Adrenal gland (tissue), 12 donors: ENCODE measurements around the gene L2HGDH. TPM values are rescaled to one million over a fixed set of nuclear protein-coding genes. Genes with fewer than 3 reads are reported as not detected.
A peak's percentile ranks its signal among the peaks of the same experiment; 100 is the strongest.

Experiments
- DNase-seq, 7 donors: peaks; one replicate each; pipeline ENCODE4 v3.0.0-alpha.2; 2019 to 2020
- H3K27ac ChIP-seq, 5 donors: fragments of 200-600 bp; sonication (generic) in 4 of 5; 1 replicate in 3 of 5; 2 replicates in 2 of 5; pipeline versions ENCODE4 v1.5.1 to v1.8.0; 2016 to 2020; ENCODE audit warnings: mild to moderate bottlenecking in 1 of 5
- H3K27me3 ChIP-seq: fragments of 200-600 bp; 2 replicates; pipeline ENCODE4 v1.8.0; 2021
- H3K36me3 ChIP-seq, 2 donors: fragments of 200-600 bp; replicated peaks in 1 of 2; 1 replicate in 1 of 2; 2 replicates in 1 of 2; pipeline versions ENCODE4 v1.5.1 to v1.8.0; 2018 to 2022
- H3K4me1 ChIP-seq, 2 donors: fragments of 200-600 bp; replicated peaks in 1 of 2; 1 replicate in 1 of 2; 2 replicates in 1 of 2; pipeline versions ENCODE4 v1.5.1 to v1.8.0; 2018 to 2021
- H3K4me3 ChIP-seq, 4 donors: fragments of 200-600 bp; sonication (generic) in 3 of 4; one replicate each; pipeline ENCODE4 v1.5.1; 2016 to 2018
- H3K9me3 ChIP-seq, 3 donors: fragments of 200-600 bp; sonication (generic) in 1 of 3; replicated peaks in 1 of 3; 1 replicate in 2 of 3; 2 replicates in 1 of 3; pipeline versions ENCODE4 v1.5.1 to v1.8.0; 2016 to 2021
- POLR2A ChIP-seq, 2 donors: fragments of 450-650 bp; IDR thresholded peaks; one replicate each; pipeline ENCODE4 v1.6.1; 2017; ENCODE audit warnings: antibody characterized with exemption in 2 of 2, mild to moderate bottlenecking in 2 of 2, moderate library complexity in 1 of 2
- WGBS, 4 donors: extraction: QIAGEN DNeasy Blood & Tissue Kit in 2 of 4; methylation state at CpG; one replicate each; pipeline versions ENCODE4 v1.1.5 to v1.1.7; 2013 to 2017; 5-methylcytosine and 5-hydroxymethylcytosine counted together
- intact Hi-C, 2 donors: fragments of 100-400 bp; cut with DNase I; formaldehyde crosslinking; loops; one replicate each; pipeline versions ENCODE4 v1.14.1 to v1.15.0; 2022 to 2023
- polyA plus RNA-seq, 3 donors: library from polyadenylated mRNA; stranded (reverse); fragments of 200-250 nt in 2 of 3; fragments of 350-450 nt in 1 of 3; fragmentation: Illumina TruSeq in 1 of 3; extraction: RNeasy Lipid Tissue Mini Kit (QIAGEN cat#74804) in 1 of 3; gene quantifications; one replicate each; pipeline ENCODE4 v1.2.3, GENCODE V29; 2013 to 2014
- total RNA-seq, 9 donors: library from RNA; depleted of rRNA in 4 of 9; stranded (reverse); fragments of >200 nt in 4 of 9; fragments of 120-200 nt in 1 of 9; fragmentation: NEBNext Ultra II Directional in 1 of 9; extraction: Animal tissue kit (Norgen Biotek cat#: 25700) in 1 of 9; gene quantifications; one replicate each; pipeline versions ENCODE4 v1.1.0 to v1.2.4, GENCODE V29; 2013 to 2023
- TF ChIP-seq, protein P1 (sequence below), 6 experiments: fragments of 450-650 bp in 4 of 6; fragments of 200-600 bp in 2 of 6; sonication (generic) in 1 of 6; IDR thresholded peaks; 1 replicate in 5 of 6; 2 replicates in 1 of 6; pipeline versions ENCODE4 v1.5.1 to v1.8.0; 2016 to 2021; ENCODE audit warnings: antibody characterized with exemption in 6 of 6, mild to moderate bottlenecking in 2 of 6, moderate library complexity in 1 of 6
- donor health status: healthy with polysubstance abuse.
- donor health status: Bipolar disorder and iron deficiency.
- donor health status: DM: yes; HTN: yes; CAD: no.
- donor health status: DM: no; HTN: no; CAD: no.
- donor health status: DM: no; HTN: no; CAD: no.
- donor health status: DM: yes; HTN: yes; CAD: no.

L2HGDH gene
- total and polyA plus RNA-seq, 12 donors = 1.2 to 8.9 (median 4.8) TPM

DNA sequence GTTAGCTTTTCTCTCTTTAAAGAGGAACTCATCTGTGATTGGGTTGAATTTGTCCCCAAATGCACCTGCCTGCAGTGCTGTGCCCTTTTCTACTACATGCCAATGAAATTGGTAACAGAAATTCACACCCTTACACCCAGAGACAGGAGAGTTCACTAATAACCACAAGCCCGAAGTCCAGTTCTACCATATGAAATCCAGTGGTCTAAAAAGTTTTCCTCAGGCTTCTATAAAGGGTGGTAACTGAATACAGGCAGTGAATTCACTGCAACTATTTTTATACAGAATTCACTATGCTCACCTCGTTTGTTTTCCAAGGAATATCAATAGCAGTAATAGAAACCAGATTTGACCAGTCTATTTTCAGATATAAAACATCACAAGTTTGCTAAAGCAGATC lies 49.2 kb downstream of the L2HGDH start:
- intact Hi-C loops = no loop called here
- no peak overlapping the region for H3K27ac ChIP-seq
- H3K4me1 ChIP-seq = no peaks in the 10 kb centered on the region
- DNase-seq = no peak
- no peaks in the 10 kb centered on the region for H3K36me3 ChIP-seq
- H3K4me3 ChIP-seq = no peak overlapping the region
- no peak for TF ChIP-seq POLR2A (IDR thresholded peaks at IDR 0.05)
- TF ChIP-seq, protein P1, sequence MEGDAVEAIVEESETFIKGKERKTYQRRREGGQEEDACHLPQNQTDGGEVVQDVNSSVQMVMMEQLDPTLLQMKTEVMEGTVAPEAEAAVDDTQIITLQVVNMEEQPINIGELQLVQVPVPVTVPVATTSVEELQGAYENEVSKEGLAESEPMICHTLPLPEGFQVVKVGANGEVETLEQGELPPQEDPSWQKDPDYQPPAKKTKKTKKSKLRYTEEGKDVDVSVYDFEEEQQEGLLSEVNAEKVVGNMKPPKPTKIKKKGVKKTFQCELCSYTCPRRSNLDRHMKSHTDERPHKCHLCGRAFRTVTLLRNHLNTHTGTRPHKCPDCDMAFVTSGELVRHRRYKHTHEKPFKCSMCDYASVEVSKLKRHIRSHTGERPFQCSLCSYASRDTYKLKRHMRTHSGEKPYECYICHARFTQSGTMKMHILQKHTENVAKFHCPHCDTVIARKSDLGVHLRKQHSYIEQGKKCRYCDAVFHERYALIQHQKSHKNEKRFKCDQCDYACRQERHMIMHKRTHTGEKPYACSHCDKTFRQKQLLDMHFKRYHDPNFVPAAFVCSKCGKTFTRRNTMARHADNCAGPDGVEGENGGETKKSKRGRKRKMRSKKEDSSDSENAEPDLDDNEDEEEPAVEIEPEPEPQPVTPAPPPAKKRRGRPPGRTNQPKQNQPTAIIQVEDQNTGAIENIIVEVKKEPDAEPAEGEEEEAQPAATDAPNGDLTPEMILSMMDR (IDR thresholded peaks at IDR 0.05) = no peak
- 65 to 72% (median 71%) methylated on average over 2 of the region's 2 CpGs for WGBS, 4 donors
- no peaks in the 10 kb centered on the region for H3K9me3 ChIP-seq
- no peaks in the 10 kb centered on the region for H3K27me3 ChIP-seq

DNA sequence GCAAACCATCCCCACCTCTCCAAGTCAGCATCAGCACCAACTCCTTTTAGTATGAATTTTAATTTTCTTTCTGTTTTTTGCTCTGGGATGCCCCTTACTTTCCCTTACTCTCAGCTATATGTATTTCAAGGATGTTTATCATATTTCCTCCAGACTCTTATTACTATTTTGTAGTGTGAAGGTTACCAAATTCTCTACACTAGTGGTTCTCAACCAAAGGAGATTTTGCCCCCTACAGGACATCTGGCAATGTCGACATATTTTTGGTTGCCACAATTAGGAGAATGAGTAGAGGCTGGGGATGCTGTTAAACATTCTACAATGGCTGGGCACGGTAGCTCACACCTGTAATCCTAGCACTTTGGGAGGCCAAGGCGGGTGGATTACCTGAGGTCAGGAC lies 51.5 kb downstream of the L2HGDH start:
- H3K4me3 ChIP-seq = no peak overlapping the region
- no peaks in the 10 kb centered on the region for H3K27me3 ChIP-seq
- no peaks in the 10 kb centered on the region for H3K9me3 ChIP-seq
- peak in 3 of 7 donors; percentile 17 to 35 (median 34) for DNase-seq
- no peaks in the 10 kb centered on the region for H3K4me1 ChIP-seq
- 33 to 46% (median 40%) methylated on average over 3 of the region's 3 CpGs for WGBS, 4 donors
- no peaks in the 10 kb centered on the region for H3K36me3 ChIP-seq
- TF ChIP-seq POLR2A (IDR thresholded peaks at IDR 0.05) = no peak
- TF ChIP-seq, protein P1 (IDR thresholded peaks at IDR 0.05) = peak; percentile 42 to 55 (median 48)
- intact Hi-C loops = no loop called here
- H3K27ac ChIP-seq = no peak overlapping the region

DNA sequence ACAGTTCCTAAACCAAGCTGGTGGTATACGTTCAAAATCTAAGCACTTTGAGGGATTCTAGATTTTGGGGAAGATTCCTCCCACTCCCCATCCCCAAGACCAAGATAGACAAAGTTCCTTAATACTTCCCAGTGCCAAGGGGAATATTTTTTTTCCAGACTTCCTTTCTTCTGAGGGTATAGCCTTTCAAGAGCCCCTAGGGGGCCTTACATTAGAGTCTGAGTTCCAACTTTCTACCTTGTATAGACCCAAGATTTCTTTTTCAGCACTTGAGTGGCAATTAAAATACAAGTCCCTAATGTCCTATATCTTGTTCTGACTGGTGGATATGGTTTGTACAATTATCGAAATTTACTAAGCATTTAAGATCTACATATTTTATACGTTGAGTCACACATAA lies 52.0 kb downstream of the L2HGDH start:
- 66 to 82% (median 76%) methylated on average over 3 of the region's 3 CpGs for WGBS, 4 donors
- H3K4me3 ChIP-seq = no peak overlapping the region
- H3K27ac ChIP-seq = no peak overlapping the region
- intact Hi-C loops = no loop called here
- no peak for TF ChIP-seq POLR2A (IDR thresholded peaks at IDR 0.05)
- TF ChIP-seq, protein P1 (IDR thresholded peaks at IDR 0.05) = no peak
- H3K4me1 ChIP-seq = no peaks in the 10 kb centered on the region
- H3K36me3 ChIP-seq = no peaks in the 10 kb centered on the region
- no peaks in the 10 kb centered on the region for H3K27me3 ChIP-seq
- H3K9me3 ChIP-seq = no peaks in the 10 kb centered on the region
- no peak for DNase-seq

DNA sequence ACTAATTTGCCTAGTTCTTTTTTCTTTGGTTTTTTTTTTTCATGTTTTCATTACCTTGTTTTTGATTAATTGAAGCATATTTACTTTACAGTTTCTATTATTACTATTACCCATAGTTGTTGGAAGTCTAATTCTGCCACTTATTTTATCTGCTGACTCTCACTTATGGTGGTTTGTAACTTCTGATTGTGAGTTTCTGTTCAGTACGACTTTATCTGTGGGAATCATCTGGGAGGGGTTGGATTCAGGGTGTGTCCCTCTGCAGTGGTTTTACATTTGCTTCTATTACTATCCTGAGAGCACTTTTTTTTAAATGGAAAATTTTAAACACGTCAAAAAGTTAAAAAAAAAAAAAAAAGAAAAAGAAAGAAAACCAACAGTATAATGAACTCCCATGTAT lies 54.3 kb downstream of the L2HGDH start:
- no peaks in the 10 kb centered on the region for H3K4me1 ChIP-seq
- H3K36me3 ChIP-seq = no peaks in the 10 kb centered on the region
- intact Hi-C loops = no loop called here
- TF ChIP-seq POLR2A (IDR thresholded peaks at IDR 0.05) = no peak
- TF ChIP-seq, protein P1 (IDR thresholded peaks at IDR 0.05) = no peak
- no peak overlapping the region for H3K27ac ChIP-seq
- no peak overlapping the region for H3K4me3 ChIP-seq
- no peaks in the 10 kb centered on the region for H3K27me3 ChIP-seq
- no peak for DNase-seq
- WGBS, 4 donors = 64 to 71% (median 67%) methylated on average over 2 of the region's 2 CpGs
- no peaks in the 10 kb centered on the region for H3K9me3 ChIP-seq
